Gastrocnemius medialis (tissue), 4 donors: Measurements from ENCODE around the gene ZACN. TPM values are rescaled to one million over a fixed set of nuclear protein-coding genes. Genes with fewer than 3 reads are reported as not detected.

Experiments used
- ATAC-seq, 2 donors: fragments of 150-250 bp; one replicate each; pipeline ENCODE4 v1.9.1; 2016
- DNase-seq, 2 donors: peaks; one replicate each; pipeline ENCODE4 v3.0.0-alpha.2; 2019
- H3K27ac ChIP-seq, 4 donors: fragments of 200-600 bp; sonication (generic); 1 replicate in 1 of 4; 2 replicates in 3 of 4; pipeline ENCODE4 v1.5.1; 2016 to 2018; ENCODE audit warnings: mild to moderate bottlenecking in 2 of 4, moderate library complexity in 1 of 4
- H3K27me3 ChIP-seq, 3 donors: fragments of 200-600 bp; sonication (generic) in 2 of 3; 1 replicate in 1 of 3; 2 replicates in 2 of 3; pipeline versions ENCODE4 v1.5.1 to v1.6.0; 2016 to 2019; ENCODE audit warnings: mild to moderate bottlenecking in 1 of 3, moderate library complexity in 1 of 3
- H3K36me3 ChIP-seq, 2 donors: fragments of 200-600 bp; sonication (generic) in 1 of 2; one replicate each; pipeline ENCODE4 v1.5.1; 2017 to 2018
- H3K4me1 ChIP-seq, 2 donors: fragments of 200-600 bp; sonication (generic) in 1 of 2; one replicate each; pipeline ENCODE4 v1.5.1; 2016 to 2017; ENCODE audit warnings: mild to moderate bottlenecking in 2 of 2
- H3K4me3 ChIP-seq, 4 donors: fragments of 200-600 bp; sonication (generic) in 3 of 4; 1 replicate in 1 of 4; 2 replicates in 3 of 4; pipeline ENCODE4 v1.5.1; 2016 to 2019; ENCODE audit warnings: mild to moderate bottlenecking in 2 of 4
- H3K9me3 ChIP-seq, 3 donors: fragments of 200-600 bp; sonication (generic) in 2 of 3; 1 replicate in 1 of 3; 2 replicates in 2 of 3; pipeline ENCODE4 v1.5.1; 2016 to 2019
- POLR2A ChIP-seq, 2 donors: fragments of 450-650 bp; IDR thresholded peaks; one replicate each; pipeline ENCODE4 v1.6.1; 2017; ENCODE audit warnings: antibody characterized with exemption in 2 of 2, mild to moderate bottlenecking in 2 of 2, moderate library complexity in 2 of 2
- in situ Hi-C, 4 donors: fragments of 200-750 bp; cut with MboI; loops; one replicate each; pipeline versions ENCODE4 v1.15.0 to v1.8.0; 2017; ENCODE audit warnings: low sequenced_read_pairs in 4 of 4
- intact Hi-C: fragments of 100-400 bp; cut with DNase I; formaldehyde crosslinking; loops from one replicate; pipeline ENCODE4 v1.15.1; 2023; ENCODE audit warnings: low total_unique reads
- total RNA-seq, 4 donors: library from RNA; depleted of rRNA; stranded (reverse); fragments of >200 nt; gene quantifications; one replicate each; pipeline versions ENCODE4 v1.1.0 to v1.2.3, GENCODE V29; 2016
- TF ChIP-seq, protein P1 (sequence below), 5 experiments: fragments of 450-650 bp in 3 of 5; fragments of 200-600 bp in 2 of 5; sonication (generic) in 2 of 5; IDR thresholded peaks in 4 of 5; conservative IDR thresholded peaks in 1 of 5; 1 replicate in 4 of 5; 2 replicates in 1 of 5; pipeline ENCODE4 v1.5.1; 2016 to 2019; ENCODE audit warnings: antibody characterized with exemption in 5 of 5, mild to moderate bottlenecking in 3 of 5, moderate library complexity in 3 of 5

Gene ZACN
- total RNA-seq, 4 donors from 2014 or later, result not detected

GRCh38 chr17:76079535-76079955 is 563 bp downstream of the ZACN start:
- no peak for ATAC-seq
- intact Hi-C loops (no loop called here), in situ Hi-C loops (no loop called here)
- Histone ChIP-seq H3K27me3 (peaks cover 48 to 51% (median 49%) of the 10 kb centered on the region in 3 donors), H3K9me3 (no peaks in the 10 kb centered on the region), H3K36me3 (peaks cover 0 to 16% of the 10 kb centered on the region in 2 donors), H3K27ac (no peak overlapping the region), H3K4me1 (peaks cover 16 to 21% of the 10 kb centered on the region in 2 donors), H3K4me3 (no peak overlapping the region)
- no peak for DNase-seq
- no peak for TF ChIP-seq POLR2A (IDR thresholded peaks at IDR 0.05)
- TF ChIP-seq, protein P1, sequence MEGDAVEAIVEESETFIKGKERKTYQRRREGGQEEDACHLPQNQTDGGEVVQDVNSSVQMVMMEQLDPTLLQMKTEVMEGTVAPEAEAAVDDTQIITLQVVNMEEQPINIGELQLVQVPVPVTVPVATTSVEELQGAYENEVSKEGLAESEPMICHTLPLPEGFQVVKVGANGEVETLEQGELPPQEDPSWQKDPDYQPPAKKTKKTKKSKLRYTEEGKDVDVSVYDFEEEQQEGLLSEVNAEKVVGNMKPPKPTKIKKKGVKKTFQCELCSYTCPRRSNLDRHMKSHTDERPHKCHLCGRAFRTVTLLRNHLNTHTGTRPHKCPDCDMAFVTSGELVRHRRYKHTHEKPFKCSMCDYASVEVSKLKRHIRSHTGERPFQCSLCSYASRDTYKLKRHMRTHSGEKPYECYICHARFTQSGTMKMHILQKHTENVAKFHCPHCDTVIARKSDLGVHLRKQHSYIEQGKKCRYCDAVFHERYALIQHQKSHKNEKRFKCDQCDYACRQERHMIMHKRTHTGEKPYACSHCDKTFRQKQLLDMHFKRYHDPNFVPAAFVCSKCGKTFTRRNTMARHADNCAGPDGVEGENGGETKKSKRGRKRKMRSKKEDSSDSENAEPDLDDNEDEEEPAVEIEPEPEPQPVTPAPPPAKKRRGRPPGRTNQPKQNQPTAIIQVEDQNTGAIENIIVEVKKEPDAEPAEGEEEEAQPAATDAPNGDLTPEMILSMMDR (IDR thresholded peaks at IDR 0.05 in 4 of 5, conservative IDR thresholded peaks at IDR 0.05 in 1 of 5), result no peak

DNA sequence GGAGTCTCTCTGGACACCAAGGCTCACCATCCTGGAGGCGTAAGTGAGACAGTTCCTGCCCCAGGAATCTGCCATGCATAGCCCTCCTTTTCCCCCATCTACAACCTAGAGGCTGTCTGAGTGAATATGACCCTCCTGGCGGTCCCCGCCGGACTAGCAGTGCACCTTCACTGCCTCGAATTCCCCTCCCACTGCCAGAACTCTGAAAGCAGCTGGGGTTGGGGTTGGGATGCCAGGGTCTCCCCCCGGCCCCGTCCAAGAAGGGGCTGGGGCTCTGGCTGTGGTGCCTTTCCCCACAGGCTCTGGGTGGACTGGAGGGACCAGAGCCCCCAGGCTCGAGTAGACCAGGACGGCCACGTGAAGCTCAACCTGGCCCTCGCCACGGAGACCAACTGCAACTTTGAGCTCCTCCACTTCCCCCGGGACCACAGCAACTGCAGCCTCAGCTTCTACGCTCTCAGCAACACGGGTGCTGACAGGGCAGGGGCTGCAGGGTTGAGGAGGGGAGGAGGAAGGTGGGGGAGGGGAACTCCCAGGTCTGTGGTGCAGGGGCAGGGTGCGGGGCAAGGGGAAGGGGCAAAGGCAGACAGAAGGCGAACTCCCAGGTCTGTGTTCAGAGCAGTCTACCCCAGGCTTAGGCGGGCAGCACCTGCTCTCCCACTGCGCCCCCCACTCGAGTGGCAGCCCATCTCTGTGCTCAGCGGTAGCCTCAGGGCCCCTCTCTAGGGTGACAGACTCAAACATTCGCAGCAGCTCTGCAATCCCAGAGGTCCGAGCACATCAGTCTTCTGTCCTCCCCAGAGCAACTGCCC is 1.2 kb downstream of the ZACN start:
- Histone ChIP-seq H3K27me3 (peaks cover 42 to 45% (median 43%) of the 10 kb centered on the region in 3 donors), H3K36me3 (peaks cover 0 to 22% of the 10 kb centered on the region in 2 donors), H3K9me3 (no peaks in the 10 kb centered on the region), H3K4me1 (peaks cover 16 to 19% of the 10 kb centered on the region in 2 donors), H3K4me3 (no peak overlapping the region), H3K27ac (no peak overlapping the region)
- no peak for TF ChIP-seq POLR2A (IDR thresholded peaks at IDR 0.05)
- TF ChIP-seq, protein P1 (IDR thresholded peaks at IDR 0.05 in 4 of 5, conservative IDR thresholded peaks at IDR 0.05 in 1 of 5), result no peak
- in situ Hi-C loops (no loop called here), intact Hi-C loops (no loop called here)
- DNase-seq, result no peak
- ATAC-seq, result no peak

- Histone ChIP-seq H3K9me3 (no peaks in the 10 kb centered on the region), H3K4me3 (no peak overlapping the region), H3K27ac (no peak overlapping the region), H3K36me3 (peaks cover 0 to 29% of the 10 kb centered on the region in 2 donors), H3K27me3 (peaks cover 35 to 38% (median 36%) of the 10 kb centered on the region in 3 donors), H3K4me1 (peaks cover 11 to 14% of the 10 kb centered on the region in 2 donors)
- TF ChIP-seq, protein P1 (IDR thresholded peaks at IDR 0.05 in 4 of 5, conservative IDR thresholded peaks at IDR 0.05 in 1 of 5), result no peak
- TF ChIP-seq POLR2A (IDR thresholded peaks at IDR 0.05), result no peak
- ATAC-seq (no peak), DNase-seq (no peak)
- in situ Hi-C loops (no loop called here), intact Hi-C loops (no loop called here)
Observed at GRCh38 chr17:76080768-76081287, 1.8 kb downstream of the ZACN start.

GRCh38 chr17:76081295-76082210 is 2.6 kb downstream of the ZACN start:
- intact Hi-C loops, result no loop called here
- Histone ChIP-seq H3K4me1 (peaks cover 6 to 8% of the 10 kb centered on the region in 2 donors), H3K4me3 (no peak overlapping the region), H3K27ac (no peak overlapping the region), H3K36me3 (peaks cover 0 to 36% of the 10 kb centered on the region in 2 donors), H3K9me3 (no peaks in the 10 kb centered on the region), H3K27me3 (peaks cover 28 to 31% (median 29%) of the 10 kb centered on the region in 3 donors)
- in situ Hi-C loops, result no loop called here
- ATAC-seq (no peak), DNase-seq (peak in 1 of 2 donors; percentile 8)
- TF ChIP-seq POLR2A (IDR thresholded peaks at IDR 0.05), result no peak
- TF ChIP-seq, protein P1 (IDR thresholded peaks at IDR 0.05 in 4 of 5, conservative IDR thresholded peaks at IDR 0.05 in 1 of 5), result no peak
